Spinal cord (tissue), 10 donors: ENCODE measurements around the gene NHERF2. TPM values are rescaled to one million over a fixed set of nuclear protein-coding genes. Genes with fewer than 3 reads are reported as not detected.
"Not testable (repeated sequence)": the region's sequence is repeated elsewhere in the genome, so short reads cannot be mapped to it uniquely, and the experiment has no call there.

Experiments used
- DNase-seq, 6 donors: peaks; one replicate each; pipeline versions ENCODE4 v3.0.0 to v3.0.0-alpha.2; 2013 to 2015; ENCODE audit warnings: low spot score in 6 of 6, low read depth in 4 of 6
- H3K27ac ChIP-seq: one replicate; pipeline ENCODE4 v1.5.1; 2013; ENCODE audit warnings: low read depth, low read length, control low read depth
- H3K27me3 ChIP-seq: one replicate; pipeline ENCODE4 v1.6.1; 2013; ENCODE audit warnings: low read length; ENCODE audit not compliant: control insufficient read depth, insufficient read depth
- H3K36me3 ChIP-seq: one replicate; pipeline ENCODE4 v1.6.1; 2013; ENCODE audit warnings: low read length; ENCODE audit not compliant: control insufficient read depth, insufficient read depth
- H3K4me1 ChIP-seq: one replicate; pipeline ENCODE4 v1.6.1; 2013; ENCODE audit warnings: low read length; ENCODE audit not compliant: control insufficient read depth, insufficient read depth
- H3K4me3 ChIP-seq: one replicate; pipeline ENCODE4 v1.5.1; 2013; ENCODE audit warnings: low read depth, low read length, control low read depth
- H3K9me3 ChIP-seq: one replicate; pipeline ENCODE4 v1.6.1; 2013; ENCODE audit warnings: low read length; ENCODE audit not compliant: control insufficient read depth, insufficient read depth
- WGBS: methylation state at CpG from one replicate; pipeline ENCODE4 v1.1.5; 2013; ENCODE audit warnings: missing lambda C conversion rate; ENCODE audit not compliant: insufficient coverage; 5-methylcytosine and 5-hydroxymethylcytosine counted together
- polyA plus RNA-seq, 2 donors: library from polyadenylated mRNA; unstranded; fragments of 120-200 nt; gene quantifications; one replicate each; pipeline ENCODE4 v1.2.1, GENCODE V29; 2013; ENCODE audit not compliant: insufficient read length in 2 of 2
- total RNA-seq, 2 donors: library from RNA; depleted of rRNA in 1 of 2; stranded (reverse); fragments of 120-200 nt in 1 of 2; fragments of >200 nt in 1 of 2; gene quantifications; one replicate each; pipeline versions ENCODE4 v1.2.3 to v1.2.4, GENCODE V29; 2013 to 2014
- donor health status: healthy.

NHERF2 gene
- total and polyA plus RNA-seq, 4 donors = 25.6 to 95.7 (median 67.8) TPM

- WGBS = 27% methylated on average over 32 of the region's 37 CpGs
- DNase-seq = peak in 3 of 6 donors; percentile 53 to 84 (median 60)
- H3K9me3 ChIP-seq = no peaks in the 10 kb centered on the region
- peak overlapping the region; percentile 12 for H3K4me3 ChIP-seq
- peaks cover 69% of the 10 kb centered on the region for H3K4me1 ChIP-seq
- H3K27ac ChIP-seq = peak overlapping the region; percentile 94
- no peaks in the 10 kb centered on the region for H3K27me3 ChIP-seq
- peaks cover 89% of the 10 kb centered on the region for H3K36me3 ChIP-seq
These were observed 6.6 kb downstream of the NHERF2 start for GRCh38 chr16:2033057-2033908.

GRCh38 chr16:2033909-2034695 is 7.4 kb downstream of the NHERF2 start:
- not testable (repeated sequence) for DNase-seq, H3K9me3 ChIP-seq, H3K27me3 ChIP-seq
- Histone ChIP-seq H3K36me3 (peaks cover 93% of the 10 kb centered on the region), H3K4me3 (peak overlapping the region; percentile 12), H3K27ac (peak overlapping the region; percentile 94), H3K4me1 (peaks cover 71% of the 10 kb centered on the region)
- WGBS = 77% methylated on average over 2 of the region's 32 CpGs

DNA sequence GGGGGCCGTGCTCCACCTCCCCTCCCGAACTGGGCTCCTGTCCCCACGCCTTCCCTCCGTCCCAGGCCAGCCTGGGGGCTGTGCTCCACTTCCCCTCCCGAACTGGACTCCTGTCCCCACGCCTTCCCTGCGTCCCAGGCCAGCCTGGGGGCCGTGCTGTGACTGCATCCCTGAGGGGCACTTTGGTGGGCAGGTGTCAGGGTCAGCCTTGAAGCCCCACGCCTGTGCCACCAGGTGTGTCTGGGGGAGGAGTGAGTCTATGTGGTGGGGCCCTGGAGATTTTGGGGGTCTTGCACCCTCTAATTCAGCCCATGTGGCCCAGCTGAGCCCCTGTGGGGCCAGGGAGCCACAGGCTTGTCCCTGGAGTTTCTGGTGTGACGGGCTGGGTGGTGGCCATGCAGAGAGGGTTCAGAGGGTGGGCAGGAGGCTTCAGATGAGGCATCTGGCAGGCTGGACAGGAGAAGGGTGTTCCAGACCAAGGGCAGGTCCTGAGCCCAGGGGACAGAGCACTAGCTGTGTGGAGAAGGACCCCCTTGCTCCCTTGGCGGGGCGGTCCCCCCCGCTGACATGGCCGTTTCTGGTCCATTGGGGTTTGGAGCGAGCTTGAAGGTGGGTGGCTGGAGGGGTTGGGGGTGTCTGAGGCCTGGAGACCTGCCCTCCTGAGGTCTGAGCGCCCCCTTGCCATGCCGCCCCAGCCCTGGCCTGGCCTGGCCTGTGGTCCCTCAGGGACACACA is 8.2 kb downstream of the NHERF2 start:
- no peak for DNase-seq
- Histone ChIP-seq H3K9me3 (no peaks in the 10 kb centered on the region), H3K4me1 (peaks cover 78% of the 10 kb centered on the region), H3K36me3 (peaks cover 93% of the 10 kb centered on the region), H3K27ac (peak overlapping the region; percentile 79), H3K4me3 (no peak overlapping the region), H3K27me3 (no peaks in the 10 kb centered on the region)
- 92% methylated on average over 14 of the region's 17 CpGs for WGBS

GRCh38 chr16:2035431-2036199 is 8.9 kb downstream of the NHERF2 start:
- Histone ChIP-seq H3K9me3 (no peaks in the 10 kb centered on the region), H3K4me1 (peaks cover 83% of the 10 kb centered on the region), H3K4me3 (no peak overlapping the region), H3K36me3 (peaks cover 94% of the 10 kb centered on the region), H3K27ac (peak overlapping the region; percentile 79), H3K27me3 (no peaks in the 10 kb centered on the region)
- DNase-seq = peak in 1 of 6 donors; percentile 67
- 51% methylated on average over 34 of the region's 34 CpGs for WGBS

GRCh38 chr16:2036200-2036966 is 9.7 kb downstream of the NHERF2 start:
- DNase-seq = no peak
- Histone ChIP-seq H3K9me3 (no peaks in the 10 kb centered on the region), H3K27ac (peak overlapping the region; percentile 79), H3K36me3 (peaks cover 94% of the 10 kb centered on the region), H3K27me3 (no peaks in the 10 kb centered on the region), H3K4me1 (peaks cover 85% of the 10 kb centered on the region), H3K4me3 (no peak overlapping the region)
- WGBS = 88% methylated on average over 45 of the region's 47 CpGs

GRCh38 chr16:2037115-2037514 is 10.4 kb downstream of the NHERF2 start:
- 80% methylated on average over 12 of the region's 15 CpGs for WGBS
- no peak for DNase-seq
- H3K27ac ChIP-seq = no peak overlapping the region
- peaks cover 97% of the 10 kb centered on the region for H3K36me3 ChIP-seq
- H3K27me3 ChIP-seq = no peaks in the 10 kb centered on the region
- H3K4me3 ChIP-seq = no peak overlapping the region
- H3K9me3 ChIP-seq = no peaks in the 10 kb centered on the region
- peaks cover 84% of the 10 kb centered on the region for H3K4me1 ChIP-seq

DNA sequence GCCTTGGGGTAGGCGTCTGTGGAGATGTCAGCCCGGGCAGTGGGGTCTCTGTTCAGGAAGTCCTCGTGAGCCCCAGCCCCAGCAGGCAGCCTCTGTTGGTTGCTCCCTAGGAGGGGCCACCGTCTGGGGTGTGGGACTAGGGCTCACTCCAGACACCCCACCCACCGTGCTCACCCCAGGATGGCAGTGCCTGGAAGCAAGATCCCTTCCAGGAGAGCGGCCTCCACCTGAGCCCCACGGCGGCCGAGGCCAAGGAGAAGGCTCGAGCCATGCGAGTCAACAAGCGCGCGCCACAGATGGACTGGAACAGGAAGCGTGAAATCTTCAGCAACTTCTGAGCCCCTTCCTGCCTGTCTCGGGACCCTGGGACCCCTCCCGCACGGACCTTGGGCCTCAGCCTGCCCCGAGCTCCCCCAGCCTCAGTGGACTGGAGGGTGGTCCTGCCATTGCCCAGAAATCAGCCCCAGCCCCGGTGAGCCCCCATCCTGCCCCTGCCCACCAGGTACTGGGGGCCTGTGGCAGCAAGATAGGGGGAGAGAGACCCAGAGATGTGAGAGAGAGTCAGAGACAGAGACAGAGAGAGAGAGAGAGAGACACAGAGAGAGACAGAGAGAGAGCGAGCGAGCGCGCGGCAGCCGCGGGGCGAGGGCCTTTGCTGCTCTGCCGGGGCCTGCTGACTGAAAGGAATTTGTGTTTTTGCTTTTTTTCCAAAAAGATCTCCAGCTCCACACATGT is 11.1 kb downstream of the NHERF2 start:
- WGBS = 75% methylated on average over 18 of the region's 29 CpGs
- Histone ChIP-seq H3K27me3 (no peaks in the 10 kb centered on the region), H3K4me3 (no peak overlapping the region), H3K27ac (peak overlapping the region; percentile 83), H3K4me1 (peaks cover 80% of the 10 kb centered on the region), H3K9me3 (no peaks in the 10 kb centered on the region), H3K36me3 (peaks cover 95% of the 10 kb centered on the region)
- DNase-seq = no peak
